DMS153 treated with DMSO at 0.1 percent for 48 hours (cell line): ENCODE results near the gene LRCH4.

Experiments
- DNase-seq: peaks from one replicate; lab custom pipeline; 2025; ENCODE audit not compliant: unreplicated experiment; lab: John Stamatoyannopoulos, UW

LRCH4 gene, protein sequence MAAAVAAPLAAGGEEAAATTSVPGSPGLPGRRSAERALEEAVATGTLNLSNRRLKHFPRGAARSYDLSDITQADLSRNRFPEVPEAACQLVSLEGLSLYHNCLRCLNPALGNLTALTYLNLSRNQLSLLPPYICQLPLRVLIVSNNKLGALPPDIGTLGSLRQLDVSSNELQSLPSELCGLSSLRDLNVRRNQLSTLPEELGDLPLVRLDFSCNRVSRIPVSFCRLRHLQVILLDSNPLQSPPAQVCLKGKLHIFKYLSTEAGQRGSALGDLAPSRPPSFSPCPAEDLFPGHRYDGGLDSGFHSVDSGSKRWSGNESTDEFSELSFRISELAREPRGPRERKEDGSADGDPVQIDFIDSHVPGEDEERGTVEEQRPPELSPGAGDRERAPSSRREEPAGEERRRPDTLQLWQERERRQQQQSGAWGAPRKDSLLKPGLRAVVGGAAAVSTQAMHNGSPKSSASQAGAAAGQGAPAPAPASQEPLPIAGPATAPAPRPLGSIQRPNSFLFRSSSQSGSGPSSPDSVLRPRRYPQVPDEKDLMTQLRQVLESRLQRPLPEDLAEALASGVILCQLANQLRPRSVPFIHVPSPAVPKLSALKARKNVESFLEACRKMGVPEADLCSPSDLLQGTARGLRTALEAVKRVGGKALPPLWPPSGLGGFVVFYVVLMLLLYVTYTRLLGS

DNA sequence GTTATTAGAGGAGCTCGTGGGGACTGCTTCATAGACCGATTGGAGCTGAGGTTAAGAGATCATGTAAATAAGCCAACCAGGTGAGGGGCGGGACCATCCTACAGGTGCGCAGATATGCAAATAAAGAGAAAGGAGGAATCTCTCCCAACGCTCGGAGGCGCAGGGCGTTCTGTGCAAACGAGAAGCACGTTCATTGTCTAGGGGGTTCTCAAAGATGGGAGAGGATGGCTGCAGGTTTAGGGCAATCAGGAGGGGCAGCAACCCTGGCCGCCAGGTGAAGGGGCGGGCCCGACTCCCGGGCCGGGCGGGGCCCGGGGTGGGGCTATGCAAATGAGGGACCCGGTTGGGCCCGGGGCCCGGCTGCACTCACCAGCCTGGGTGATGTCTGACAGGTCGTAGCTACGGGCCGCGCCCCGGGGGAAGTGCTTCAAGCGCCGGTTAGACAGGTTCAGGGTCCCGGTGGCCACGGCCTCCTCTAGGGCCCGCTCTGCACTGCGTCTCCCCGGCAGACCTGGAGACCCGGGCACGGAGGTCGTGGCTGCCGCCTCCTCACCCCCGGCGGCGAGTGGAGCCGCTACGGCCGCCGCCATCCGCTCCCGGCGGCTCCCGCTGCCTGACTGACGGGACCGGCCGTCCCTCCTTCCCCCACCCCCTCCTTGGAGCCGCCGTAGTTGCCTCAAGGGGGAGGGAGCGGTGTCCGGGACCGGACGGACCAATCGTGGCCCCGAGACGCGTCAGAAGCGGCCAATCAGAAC, at the start of gene LRCH4:
Gene LRCH4 (minus strand): TSS at position 619 of the 755 bp plus-strand sequence. CDS start 29 bp downstream, at position 590.
- no peak for DNase-seq

DNA sequence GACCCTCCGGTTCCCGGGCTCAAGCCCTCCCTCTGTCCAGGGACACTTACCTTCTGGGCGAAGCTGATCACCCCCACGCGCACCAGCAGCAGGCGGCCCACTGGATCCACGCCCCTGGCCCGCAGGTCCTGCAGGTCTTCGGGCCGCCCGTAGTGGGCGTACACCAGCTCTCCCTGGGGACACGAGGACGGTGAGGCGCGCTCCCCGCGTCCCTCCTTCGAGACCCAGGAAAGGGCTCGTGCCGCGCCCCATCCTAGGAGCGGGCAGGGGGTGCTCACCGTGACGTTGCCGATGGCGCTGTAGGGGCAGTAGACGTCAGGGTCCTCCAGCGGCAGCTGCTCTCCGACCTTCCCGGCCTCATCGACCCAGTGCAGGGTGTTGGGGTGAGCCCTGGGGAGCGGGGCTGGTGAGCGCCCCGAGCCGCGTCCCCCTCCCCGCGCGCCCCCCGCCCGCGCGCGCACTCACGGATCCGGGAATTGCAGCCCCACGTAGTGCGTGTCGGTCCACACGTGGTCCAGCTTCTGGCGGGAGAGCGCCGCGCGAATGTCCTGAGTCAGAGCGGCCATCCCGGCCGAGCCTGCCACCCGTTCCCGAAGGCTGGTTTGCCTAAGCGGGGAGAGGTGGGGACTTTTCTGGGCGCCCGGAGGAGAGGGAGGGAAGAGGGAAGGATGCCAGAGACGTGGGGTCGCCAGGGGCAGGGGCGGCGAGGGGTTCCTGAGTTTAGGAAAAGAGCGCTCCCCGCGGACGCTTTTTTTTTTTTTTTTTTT, 47.2 kb upstream of the LRCH4 start:
- peak; percentile 56 for DNase-seq

DNA sequence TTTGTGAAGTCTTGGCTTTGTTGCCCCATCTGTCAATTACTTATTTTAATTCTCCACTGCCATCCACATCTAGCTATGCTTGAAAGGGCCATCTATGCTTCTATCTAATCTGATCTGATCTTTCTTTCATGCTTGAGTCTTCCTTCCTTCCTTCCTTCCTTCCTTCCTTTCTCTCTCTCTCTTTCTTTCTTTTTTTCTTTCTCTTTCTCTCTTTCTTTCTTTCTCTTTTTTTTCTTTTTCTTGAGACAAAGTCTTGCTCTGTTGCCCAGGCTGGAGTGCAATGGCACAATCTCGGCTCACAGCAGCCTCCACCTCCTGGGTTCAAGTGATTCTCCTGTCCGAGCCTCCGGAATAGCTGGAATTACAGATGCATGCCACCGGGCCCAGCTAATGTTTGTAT, 44.1 kb upstream of the LRCH4 start:
- no peak for DNase-seq

DNA sequence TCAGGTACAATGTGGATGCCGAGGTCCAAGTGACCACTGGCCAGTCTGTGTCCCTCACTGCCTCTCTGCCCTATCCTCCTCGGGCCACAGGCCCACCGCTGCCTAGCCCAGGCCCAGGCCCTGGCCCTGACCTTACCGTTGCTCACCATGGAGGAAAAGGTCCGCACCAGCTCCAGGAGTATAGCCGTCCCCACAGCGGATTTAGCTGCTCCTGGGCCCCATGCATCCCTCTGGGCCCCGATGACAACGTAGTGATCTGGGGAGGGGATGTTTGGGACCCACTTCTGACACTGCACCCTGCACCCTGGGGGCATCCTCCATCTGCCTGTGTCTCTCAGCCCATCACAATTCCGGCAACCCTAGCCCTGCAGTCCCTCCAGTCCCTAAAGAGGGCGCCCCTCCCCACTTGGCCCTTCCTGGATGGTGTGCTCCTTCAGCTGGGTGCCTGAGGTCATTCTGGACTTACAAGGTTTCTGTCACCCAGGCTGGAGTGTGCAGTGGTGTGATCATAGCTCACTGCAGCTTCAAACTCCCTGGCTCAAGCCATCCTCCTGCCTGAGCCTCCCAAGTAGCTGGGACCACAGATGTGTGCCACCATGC, 43.3 kb upstream of the LRCH4 start:
- DNase-seq = no peak

DNA sequence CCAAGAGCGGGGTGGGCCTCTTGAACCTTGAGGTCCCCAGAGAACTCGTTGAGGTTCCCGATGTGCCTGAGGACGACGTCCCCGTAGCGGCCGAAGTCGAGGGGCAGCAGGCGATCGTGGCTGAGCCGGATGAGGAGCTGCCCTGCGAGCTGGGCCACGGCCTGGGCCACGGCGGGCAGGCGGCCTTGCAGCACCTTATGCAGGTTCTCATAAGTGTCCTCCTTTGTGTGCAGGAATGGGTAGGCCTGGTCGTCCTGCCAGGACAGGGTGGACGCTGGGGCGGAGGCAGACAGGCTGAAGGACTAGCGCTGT, 41.3 kb upstream of the LRCH4 start:
- DNase-seq = no peak

DNA sequence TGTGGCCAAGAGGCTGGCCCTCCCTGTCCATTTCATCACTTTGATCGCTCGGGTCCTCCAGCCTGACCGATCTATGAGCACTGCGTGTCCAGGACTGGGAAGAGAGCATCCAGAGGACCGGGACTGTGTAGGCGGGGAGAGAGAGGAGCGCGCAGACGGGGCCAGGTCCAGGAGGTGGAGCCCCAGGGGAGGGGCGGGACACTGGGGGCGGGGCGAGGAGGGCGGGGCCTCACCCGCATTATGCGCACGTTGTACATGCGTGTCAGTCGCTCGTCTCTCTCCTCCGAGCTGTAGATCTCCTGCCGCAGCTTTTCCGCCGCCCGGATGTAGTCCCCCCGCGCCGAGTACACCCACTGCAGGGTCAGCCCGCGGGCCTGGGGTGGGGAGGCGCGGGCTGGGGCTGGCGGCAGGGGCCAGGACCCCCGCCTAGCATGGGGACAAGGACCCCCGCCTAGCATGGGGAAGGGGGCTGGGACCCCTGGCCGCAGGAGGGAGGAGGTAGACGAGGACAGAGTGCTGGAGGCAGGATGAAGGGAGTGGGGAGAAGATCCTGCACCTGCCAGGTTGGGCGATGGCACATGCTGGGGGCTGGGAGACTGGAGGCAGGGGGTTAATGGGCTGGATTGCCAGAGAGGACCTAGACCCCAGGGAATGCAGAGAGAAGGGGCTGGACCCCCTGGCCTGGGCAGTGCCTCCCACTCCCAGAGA, 40.8 kb upstream of the LRCH4 start:
- DNase-seq = peak; percentile 42

DNA sequence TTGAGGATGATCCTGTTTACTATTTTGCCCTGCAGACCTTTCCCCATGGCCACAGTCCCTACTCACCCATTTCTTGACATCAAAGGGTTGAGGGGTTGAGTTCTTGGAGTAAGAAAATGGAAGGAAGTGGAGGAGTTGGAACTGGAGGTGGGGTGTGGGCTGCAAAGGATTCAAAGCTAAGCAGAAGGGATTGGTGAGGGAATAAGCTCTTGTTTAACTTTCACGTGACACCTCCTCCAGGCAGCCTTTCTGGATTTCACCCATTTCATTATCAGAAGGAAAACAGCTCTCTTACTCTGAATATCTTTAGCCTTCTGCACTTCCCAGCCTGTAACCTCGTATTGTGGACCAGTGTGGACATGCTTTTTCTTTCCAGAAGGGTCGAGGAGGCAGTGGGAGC, 40.1 kb upstream of the LRCH4 start:
- no peak for DNase-seq

DNA sequence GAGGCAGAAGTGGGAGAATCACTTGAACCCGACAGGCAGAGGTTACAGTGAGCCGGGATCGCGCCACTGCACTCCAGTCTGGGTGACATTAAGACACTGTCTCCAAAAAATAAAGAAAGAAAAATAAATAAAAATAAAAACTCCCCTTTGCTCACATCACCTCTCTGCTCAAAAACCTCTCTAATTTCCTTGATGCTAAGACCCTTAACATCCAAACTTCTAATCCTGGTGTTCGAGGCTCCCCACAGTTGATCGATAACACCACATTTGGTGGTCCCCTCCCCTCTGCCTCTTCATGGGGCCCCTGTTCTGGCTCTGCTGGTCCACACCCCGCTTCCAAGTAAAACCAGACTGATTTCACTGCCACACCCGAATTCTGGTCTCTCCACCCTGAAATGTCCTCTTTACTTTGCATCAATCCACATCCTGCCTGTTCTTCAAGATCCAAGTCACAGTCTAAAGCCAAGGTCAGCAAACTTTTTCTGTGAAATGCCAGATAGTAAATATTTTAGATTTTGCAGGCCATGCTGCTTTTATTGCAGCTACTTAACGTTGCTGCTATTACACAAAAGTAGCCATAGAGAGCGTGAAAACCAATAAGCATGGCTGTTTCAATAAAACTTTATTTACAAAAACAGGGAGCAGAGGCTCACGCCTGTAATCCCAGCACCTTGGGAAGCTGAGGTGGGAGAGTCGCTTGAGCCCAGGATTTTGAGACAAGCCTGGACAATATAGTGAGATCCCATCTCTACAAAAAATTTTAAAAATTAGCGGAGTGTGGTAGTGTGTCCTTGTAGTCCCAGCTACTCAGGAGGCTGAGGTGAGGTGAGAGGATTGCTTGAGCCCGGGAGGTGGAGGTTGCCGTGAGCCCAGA, 38.3 kb upstream of the LRCH4 start:
- no peak for DNase-seq

DNA sequence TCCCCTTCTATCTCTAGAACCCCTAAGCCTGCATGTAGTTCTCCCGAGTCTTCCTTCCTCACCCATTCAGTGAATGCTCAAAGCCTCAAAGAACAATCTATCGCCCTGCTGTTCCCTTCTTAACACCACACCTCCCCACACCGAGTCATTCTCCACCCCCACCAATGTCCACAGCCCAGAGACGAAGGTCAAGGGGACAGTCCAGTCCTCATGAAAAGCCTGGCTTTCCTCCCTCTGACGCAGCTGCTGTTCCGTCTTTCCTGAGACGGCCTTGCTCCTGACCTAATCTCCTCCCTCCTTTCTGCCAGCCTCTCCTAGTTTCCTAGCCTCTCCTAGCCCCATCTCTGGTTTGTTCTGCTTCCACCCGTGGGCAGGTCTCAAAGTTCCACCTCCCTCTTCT, 35.6 kb upstream of the LRCH4 start:
- no peak for DNase-seq

DNA sequence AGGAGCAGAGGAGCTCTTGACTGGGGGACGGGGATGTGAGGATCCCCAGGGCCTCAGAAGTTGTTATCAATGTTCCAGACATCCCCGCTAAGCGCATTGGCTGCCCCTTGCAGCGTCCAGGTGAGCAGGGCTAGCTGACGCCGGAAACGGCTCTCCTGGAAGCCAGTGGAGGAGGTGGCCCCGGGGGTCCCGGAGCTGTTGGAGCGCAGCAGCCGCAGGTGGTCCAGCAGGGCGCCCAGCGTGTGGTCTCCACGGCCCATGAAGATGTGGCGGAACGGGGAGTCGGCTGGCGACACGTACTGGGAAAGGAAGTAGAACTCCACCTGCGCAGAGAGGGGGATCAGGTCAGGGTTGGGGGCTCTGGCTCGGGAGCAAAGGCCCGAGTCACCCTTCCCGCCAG, 34.9 kb upstream of the LRCH4 start:
- DNase-seq = no peak

DNA sequence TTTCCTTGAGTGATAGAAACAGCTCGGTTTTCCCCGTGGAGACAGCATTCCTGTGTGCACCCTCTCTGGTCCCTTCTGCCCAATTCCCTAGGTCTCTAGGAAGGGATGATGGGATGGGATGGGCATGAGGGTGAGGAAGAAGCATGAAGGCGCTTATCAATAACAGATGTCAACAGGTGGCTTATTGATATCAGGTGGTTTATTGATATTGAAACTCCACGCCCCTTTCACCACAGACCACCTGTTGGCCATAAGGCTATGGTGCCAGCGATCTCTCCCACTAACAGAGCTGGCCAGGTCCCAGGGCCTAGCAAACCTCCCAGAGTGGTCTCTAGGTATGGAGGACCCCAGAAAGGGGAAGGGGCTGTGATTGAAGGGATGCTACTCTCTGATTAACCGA, 34.3 kb upstream of the LRCH4 start:
- no peak for DNase-seq

DNA sequence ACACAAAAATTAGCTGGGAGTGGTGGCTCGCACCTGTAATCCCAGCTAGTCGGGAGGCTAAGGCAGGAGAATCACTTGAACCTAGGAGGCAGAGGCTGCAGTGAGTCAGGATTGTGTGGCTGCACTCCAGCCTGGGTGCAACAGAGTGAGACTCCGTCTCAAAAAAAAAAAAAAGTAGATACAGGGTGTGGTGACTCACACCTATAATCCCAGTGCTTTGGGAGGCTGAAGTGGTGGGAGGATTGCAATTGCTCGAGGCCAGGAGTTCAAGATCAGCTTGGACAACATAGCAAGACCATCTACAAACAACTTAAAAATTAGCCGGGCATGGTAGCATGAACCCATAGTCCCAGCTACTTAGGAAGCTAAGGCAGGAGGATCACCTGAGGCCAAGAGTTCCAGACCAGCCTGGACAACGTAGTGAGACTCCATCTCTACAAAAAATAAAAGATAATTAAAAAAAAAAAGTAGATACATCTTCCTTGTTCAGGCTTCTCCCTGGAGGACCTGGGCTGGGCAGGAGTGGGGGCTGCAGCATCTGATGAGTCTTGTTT, 28.5 kb upstream of the LRCH4 start:
- no peak for DNase-seq

DNA sequence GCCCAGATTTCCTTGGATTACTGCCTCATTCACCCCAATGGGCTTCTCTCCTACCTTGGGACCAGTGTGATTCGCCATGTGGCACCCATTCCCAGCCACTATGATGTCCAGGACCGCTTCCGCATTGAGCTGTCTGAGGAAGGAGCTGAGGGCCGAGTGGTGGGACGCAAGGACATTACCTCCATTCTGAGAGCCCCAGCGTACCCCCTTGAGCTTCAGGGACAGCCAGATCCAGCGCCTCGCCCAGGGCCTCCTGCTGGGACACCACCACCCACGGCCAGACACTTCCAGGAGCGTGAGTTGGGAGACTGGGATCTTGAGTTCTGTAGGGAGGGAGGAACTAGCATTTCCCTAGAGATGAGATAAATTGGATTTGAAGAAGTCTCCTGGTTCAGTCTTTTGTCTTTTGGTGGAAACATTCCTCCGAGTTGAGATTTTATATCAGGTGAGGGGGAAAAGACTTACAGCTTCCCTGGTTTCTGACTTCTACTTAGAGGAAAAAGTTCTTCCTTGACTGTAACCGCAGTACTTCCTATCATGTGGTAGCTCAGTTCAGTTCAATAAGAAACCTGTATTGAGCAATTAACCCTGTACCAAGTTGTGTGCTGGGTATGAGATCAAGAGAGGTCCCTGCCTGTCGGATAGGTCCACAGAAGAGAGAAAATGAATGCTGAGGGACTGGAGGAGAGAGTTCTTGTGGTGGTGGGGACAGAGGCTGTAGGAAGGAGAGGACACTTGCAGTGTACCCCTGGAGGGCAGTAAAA, 27.7 kb upstream of the LRCH4 start:
- no peak for DNase-seq

DNA sequence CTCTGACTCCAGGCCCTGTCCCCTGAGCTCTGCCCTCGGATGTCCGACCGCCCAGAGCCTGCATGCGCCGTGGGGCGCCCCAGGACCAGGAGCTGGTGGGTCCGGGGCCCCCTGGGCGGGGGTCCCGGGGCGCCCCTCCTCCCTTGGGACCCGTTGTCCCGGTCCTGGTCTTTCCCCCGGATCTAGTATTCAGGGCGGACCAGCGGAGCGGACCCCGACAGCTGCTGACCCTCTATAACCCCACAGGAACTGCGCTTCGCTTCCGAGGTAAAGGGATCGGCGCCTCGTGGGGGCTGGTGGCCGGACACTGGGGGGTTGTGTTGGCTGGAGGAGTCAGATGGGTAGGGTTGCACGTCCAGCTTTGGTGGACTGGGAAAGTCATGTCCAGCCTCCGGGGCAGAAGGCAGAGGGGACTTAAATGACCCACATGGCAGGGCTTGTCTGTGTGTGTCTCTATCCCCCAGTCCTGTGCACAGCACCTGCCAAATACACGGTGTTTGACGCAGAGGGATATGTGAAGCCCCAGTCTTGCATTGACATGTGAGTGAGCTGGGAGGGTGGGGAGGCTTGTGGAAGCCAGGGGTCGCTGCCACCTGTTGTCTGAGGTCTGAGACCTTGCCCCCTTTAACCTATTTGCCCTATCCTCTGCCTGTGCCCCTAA, 26.9 kb upstream of the LRCH4 start:
- no peak for DNase-seq

DNA sequence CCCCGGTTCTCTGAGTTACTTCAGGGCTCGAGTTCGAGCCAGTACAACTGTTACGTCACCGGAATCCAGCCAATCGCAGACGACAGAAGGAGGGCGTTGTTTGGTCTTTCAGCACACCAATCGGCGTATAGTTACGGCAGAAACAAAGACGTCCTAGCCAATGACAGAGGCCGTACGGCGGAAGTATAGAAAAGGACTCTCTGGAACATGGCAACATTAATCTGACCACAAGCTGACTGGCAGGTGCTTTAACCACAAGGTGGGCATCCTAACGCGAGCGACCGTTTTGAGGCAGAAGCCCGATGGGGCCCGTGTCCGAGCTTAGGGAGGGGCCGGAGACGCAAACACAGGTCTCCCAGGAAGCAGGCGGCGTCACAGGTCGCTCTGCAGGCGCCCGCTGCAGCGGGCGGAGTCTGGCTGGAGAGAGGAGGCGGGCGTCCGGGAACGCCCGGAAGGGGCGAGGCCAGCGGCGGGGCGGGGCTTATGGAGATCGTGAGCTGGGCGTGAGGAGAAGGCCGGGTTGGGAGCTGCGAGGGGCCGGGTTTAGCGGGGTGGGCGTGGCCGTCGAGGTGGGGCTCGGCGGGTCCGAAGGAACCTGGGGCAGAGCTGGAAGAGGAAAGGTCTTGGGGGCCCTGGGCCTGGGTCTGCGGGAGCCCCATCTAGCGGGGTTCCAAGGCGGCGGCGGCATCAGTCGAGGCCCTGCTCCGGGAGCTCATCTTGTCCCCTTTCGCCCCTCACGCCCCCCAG, 26.2 kb upstream of the LRCH4 start, which contains the start of gene MOSPD3:
Gene MOSPD3 (plus strand): TSS at position 558 of the 747 bp plus-strand sequence. CDS start 252 bp downstream, outside the sequence.
- peak; percentile 98 for DNase-seq

DNA sequence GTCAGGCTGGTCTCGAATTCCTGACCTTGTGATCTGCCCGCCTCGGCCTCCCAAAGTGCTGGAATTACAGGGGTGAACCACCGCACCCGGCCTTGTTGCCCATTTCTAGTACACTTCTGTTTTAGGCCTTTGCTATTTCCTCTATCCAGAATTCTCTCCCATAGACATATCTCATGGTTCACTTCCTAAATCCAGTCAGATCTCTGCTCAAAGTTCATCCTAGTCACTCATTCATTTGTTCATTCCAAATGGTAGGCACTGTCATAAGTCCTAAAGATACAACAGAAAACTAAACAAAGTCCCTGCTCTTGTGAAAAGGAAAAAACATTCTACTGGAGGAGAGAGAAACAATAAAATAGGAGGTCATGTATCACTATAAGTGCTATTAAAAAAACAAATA, 24.0 kb upstream of the LRCH4 start:
- DNase-seq = no peak

DNA sequence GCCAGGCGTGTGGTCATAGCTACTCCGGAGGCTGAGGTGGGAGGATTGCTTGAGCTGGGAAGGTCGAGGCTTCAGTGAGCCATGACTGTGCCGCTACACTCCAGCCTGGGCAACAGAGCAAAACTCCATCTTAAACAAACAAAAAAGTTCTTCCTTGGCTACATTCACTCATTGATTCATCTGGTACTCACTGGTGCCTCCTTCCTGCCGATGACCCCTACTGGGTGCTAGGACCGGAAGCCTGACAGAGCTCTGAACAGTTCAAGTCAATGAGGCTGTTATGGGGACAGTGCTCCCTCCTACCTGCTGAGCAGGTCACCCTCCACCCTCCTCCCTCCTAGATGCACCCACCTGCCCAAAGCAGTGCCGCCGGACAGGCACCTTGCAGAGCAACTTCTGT, 21.2 kb upstream of the LRCH4 start:
- DNase-seq = no peak
